Measurements from ENCODE around the gene AP3B1. TPM values are rescaled to one million over a fixed set of nuclear protein-coding genes. Genes with fewer than 3 reads are reported as not detected.

Gene AP3B1
- total and polyA plus RNA-seq, 2 experiments from 2014 or later = 32.1 to 46.3 TPM

DNA sequence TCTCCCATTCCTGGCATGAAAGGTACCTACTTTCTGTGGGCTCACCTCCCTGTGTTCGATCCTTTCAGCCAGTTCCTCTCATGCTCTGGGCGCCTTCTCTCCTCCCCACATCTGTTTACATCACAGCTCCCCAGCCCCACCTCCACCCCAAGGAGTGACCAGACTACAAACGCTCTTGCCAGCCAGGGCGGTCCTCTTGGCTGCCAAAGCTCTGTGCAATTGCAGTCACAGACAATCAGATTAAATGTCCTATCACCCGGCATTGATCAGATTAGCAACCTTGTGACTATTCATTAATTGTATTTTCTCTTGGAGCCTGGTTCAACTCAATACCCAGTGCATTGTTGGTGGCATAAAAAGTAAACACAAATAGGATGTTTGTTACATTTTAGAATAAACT lies 307.2 kb downstream of the AP3B1 start (continued):
- TF ChIP-seq, protein P1, sequence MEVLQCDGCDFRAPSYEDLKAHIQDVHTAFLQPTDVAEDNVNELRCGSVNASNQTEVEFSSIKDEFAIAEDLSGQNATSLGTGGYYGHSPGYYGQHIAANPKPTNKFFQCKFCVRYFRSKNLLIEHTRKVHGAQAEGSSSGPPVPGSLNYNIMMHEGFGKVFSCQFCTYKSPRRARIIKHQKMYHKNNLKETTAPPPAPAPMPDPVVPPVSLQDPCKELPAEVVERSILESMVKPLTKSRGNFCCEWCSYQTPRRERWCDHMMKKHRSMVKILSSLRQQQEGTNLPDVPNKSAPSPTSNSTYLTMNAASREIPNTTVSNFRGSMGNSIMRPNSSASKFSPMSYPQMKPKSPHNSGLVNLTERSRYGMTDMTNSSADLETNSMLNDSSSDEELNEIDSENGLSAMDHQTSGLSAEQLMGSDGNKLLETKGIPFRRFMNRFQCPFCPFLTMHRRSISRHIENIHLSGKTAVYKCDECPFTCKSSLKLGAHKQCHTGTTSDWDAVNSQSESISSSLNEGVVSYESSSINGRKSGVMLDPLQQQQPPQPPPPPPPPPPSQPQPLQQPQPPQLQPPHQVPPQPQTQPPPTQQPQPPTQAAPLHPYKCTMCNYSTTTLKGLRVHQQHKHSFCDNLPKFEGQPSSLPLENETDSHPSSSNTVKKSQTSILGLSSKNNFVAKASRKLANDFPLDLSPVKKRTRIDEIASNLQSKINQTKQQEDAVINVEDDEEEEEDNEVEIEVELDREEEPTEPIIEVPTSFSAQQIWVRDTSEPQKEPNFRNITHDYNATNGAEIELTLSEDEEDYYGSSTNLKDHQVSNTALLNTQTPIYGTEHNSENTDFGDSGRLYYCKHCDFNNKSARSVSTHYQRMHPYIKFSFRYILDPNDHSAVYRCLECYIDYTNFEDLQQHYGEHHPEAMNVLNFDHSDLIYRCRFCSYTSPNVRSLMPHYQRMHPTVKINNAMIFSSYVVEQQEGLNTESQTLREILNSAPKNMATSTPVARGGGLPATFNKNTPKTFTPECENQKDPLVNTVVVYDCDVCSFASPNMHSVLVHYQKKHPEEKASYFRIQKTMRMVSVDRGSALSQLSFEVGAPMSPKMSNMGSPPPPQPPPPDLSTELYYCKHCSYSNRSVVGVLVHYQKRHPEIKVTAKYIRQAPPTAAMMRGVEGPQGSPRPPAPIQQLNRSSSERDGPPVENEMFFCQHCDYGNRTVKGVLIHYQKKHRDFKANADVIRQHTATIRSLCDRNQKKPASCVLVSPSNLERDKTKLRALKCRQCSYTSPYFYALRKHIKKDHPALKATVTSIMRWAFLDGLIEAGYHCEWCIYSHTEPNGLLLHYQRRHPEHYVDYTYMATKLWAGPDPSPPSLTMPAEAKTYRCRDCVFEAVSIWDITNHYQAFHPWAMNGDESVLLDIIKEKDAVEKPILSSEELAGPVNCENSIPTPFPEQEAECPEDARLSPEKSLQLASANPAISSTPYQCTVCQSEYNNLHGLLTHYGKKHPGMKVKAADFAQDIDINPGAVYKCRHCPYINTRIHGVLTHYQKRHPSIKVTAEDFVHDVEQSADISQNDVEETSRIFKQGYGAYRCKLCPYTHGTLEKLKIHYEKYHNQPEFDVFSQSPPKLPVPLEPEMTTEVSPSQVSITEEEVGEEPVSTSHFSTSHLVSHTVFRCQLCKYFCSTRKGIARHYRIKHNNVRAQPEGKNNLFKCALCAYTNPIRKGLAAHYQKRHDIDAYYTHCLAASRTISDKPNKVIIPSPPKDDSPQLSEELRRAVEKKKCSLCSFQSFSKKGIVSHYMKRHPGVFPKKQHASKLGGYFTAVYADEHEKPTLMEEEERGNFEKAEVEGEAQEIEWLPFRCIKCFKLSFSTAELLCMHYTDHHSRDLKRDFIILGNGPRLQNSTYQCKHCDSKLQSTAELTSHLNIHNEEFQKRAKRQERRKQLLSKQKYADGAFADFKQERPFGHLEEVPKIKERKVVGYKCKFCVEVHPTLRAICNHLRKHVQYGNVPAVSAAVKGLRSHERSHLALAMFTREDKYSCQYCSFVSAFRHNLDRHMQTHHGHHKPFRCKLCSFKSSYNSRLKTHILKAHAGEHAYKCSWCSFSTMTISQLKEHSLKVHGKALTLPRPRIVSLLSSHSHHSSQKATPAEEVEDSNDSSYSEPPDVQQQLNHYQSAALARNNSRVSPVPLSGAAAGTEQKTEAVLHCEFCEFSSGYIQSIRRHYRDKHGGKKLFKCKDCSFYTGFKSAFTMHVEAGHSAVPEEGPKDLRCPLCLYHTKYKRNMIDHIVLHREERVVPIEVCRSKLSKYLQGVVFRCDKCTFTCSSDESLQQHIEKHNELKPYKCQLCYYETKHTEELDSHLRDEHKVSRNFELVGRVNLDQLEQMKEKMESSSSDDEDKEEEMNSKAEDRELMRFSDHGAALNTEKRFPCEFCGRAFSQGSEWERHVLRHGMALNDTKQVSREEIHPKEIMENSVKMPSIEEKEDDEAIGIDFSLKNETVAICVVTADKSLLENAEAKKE (CRISPR knock-in tag; IDR thresholded peaks at IDR 0.05) = no peak
- TF ChIP-seq, protein P2, sequence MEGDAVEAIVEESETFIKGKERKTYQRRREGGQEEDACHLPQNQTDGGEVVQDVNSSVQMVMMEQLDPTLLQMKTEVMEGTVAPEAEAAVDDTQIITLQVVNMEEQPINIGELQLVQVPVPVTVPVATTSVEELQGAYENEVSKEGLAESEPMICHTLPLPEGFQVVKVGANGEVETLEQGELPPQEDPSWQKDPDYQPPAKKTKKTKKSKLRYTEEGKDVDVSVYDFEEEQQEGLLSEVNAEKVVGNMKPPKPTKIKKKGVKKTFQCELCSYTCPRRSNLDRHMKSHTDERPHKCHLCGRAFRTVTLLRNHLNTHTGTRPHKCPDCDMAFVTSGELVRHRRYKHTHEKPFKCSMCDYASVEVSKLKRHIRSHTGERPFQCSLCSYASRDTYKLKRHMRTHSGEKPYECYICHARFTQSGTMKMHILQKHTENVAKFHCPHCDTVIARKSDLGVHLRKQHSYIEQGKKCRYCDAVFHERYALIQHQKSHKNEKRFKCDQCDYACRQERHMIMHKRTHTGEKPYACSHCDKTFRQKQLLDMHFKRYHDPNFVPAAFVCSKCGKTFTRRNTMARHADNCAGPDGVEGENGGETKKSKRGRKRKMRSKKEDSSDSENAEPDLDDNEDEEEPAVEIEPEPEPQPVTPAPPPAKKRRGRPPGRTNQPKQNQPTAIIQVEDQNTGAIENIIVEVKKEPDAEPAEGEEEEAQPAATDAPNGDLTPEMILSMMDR (conservative IDR thresholded peaks at IDR 0.05; ENCODE audit: low read depth in 2 of 2) = no peak

DNA sequence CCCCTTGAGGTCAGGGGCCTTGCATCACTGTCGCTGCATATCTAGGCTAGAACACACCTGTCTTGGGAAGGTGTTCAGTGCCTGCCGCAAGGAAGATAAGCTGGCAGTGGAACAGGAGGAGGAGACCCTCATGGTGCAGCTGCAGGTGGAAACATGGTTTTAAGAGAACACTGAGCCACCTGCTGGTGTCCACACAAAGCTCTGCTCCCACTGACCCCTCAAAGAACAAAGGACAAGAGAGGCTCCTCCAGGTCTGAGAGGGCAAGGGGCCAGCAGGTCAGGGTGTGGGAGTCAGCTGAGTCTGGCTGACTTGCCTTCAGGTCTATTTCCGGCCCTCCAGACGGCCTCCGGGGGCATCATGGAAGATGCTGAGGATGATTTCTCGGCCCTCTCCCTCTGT lies 308.2 kb downstream of the AP3B1 start:
- no peak for ATAC-seq
- H3F3A ChIP-seq (replicated peaks; ENCODE audit: low read depth) = no peaks in the 10 kb centered on the region
- H3K27ac ChIP-seq (ENCODE audit: low read depth) = no peak overlapping the region
- H3K9me3 Mint-ChIP-seq = no peaks in the 10 kb centered on the region
- no peak overlapping the region for H2AFZ ChIP-seq
- no peaks in the 10 kb centered on the region for H3K36me3 ChIP-seq (ENCODE audit: insufficient read depth)
- no peaks in the 10 kb centered on the region for H3K79me2 ChIP-seq (replicated peaks; ENCODE audit: insufficient read depth)
- H3K4me1 Mint-ChIP-seq = peaks cover 59% of the 10 kb centered on the region
- no peak overlapping the region for H3K4me2 ChIP-seq
- no peak overlapping the region for H3K27ac Mint-ChIP-seq
- H4K20me1 ChIP-seq (replicated peaks; ENCODE audit: insufficient read depth) = no peaks in the 10 kb centered on the region; the same call in 1 of the 2 replicates
- no peak for DNase-seq (ENCODE audit: low spot score)
- no peak overlapping the region for H3K4me3 Mint-ChIP-seq
- H3K27me3 ChIP-seq (ENCODE audit: insufficient read depth) = peaks cover 6% of the 10 kb centered on the region; the same call in 1 of the 2 replicates
- H3K27me3 Mint-ChIP-seq (ENCODE audit: insufficient read depth, low read depth, poor library complexity) = peaks cover 31% of the 10 kb centered on the region
- H3K9me2 ChIP-seq (ENCODE audit: insufficient read depth) = no peaks in the 10 kb centered on the region
- H3K4me1 ChIP-seq (ENCODE audit: insufficient read depth) = peaks cover 40% of the 10 kb centered on the region
- H3K4me3 ChIP-seq = no peak overlapping the region
- H3K36me3 Mint-ChIP-seq (ENCODE audit: low read depth) = no peaks in the 10 kb centered on the region
- TF ChIP-seq, protein P2 (conservative IDR thresholded peaks at IDR 0.05; ENCODE audit: low read depth in 2 of 2) = 0 out of 4 replicates have a peak, but pooled peaks of 1 of the 2 experiments have one; percentile 1
- TF ChIP-seq EZH2phosphoT487 (IDR thresholded peaks at IDR 0.05; ENCODE audit: unreplicated experiment) = no peak

Measured in GM23338 (cell line).